ENCODE measurements around the gene C16orf74. TPM values are rescaled to one million over a fixed set of nuclear protein-coding genes. Genes with fewer than 3 reads are reported as not detected.

The C16orf74 gene
- total and polyA plus RNA-seq, 2 donors (not counting 1 experiment from before 2014, with no cell fraction given), result 73.0 to 83.3 TPM

DNA sequence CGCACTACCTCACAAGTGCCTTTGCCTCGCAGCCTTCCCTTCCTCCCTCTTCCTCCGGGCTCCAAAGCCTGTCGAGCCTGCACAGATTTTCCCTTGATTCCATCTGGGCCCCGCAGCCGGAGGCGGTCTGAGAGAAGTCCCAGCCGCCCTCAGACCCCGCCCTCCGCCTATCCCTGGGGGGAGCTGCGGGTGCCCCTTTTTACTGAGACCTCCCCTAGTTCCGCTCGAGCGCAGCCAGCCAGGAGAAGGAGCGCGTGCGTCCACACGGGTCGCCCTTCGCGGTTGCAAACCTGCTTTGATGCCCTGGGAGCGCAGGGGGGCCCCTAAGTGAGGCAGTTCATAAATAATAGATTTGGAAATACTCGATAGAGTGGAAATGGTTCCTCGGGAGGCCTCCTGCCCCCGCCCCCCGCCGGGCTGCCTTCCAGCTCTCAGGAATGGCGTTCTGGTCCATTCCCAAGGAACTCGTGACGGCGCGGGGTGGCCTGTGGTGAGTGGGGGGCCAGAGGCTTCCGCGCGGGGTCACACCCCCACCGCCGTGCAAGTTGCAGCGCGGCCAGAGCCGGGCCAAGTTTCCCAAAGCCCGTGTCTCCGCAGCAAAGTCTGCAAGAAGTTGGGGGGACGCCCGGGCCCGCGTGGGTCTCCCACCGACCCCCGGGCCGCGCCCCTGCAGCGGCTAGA, 610 bp downstream of the C16orf74 start:
- Histone ChIP-seq H3K9ac (ENCODE audit: low read length) (peak overlapping the region; percentile 78), H3K4me2 (replicated peaks; ENCODE audit: low read depth, low read length, poor library complexity, severe bottlenecking) (peak overlapping the region; percentile 92), H3K9me3 (ENCODE audit: control extremely low read depth in 1 of 3, control insufficient read depth in 2 of 3, insufficient read depth in 1 of 3, low read length in 2 of 3) (no peaks in the 10 kb centered on the region), H4K20me1 (ENCODE audit: control insufficient read depth, insufficient read depth, low read length, poor library complexity, severe bottlenecking) (peaks cover 28% of the 10 kb centered on the region), H3K27ac (ENCODE audit: low read length in 2 of 2) (peak overlapping the region; percentile 58 to 68), H3K79me2 (ENCODE audit: control insufficient read depth, insufficient read depth, low read length) (peaks cover 37% of the 10 kb centered on the region), H2AFZ (ENCODE audit: insufficient read depth, low read depth, low read length, poor library complexity, severe bottlenecking) (peak overlapping the region; percentile 60), H3K27me3 (replicated peaks in 1 of 4; ENCODE audit: control extremely low read depth in 1 of 4, control insufficient read depth in 3 of 4, insufficient read depth in 4 of 4, low read length in 3 of 4) (no peaks in the 10 kb centered on the region), H3K36me3 (replicated peaks in 1 of 2; ENCODE audit: control extremely low read depth in 1 of 2, control insufficient read depth in 1 of 2, extremely low read depth in 1 of 2, insufficient read depth in 2 of 2, low read length in 1 of 2) (peaks cover 0 to 9% of the 10 kb centered on the region in 2 experiments), H3K4me1 (ENCODE audit: control insufficient read depth in 2 of 2, insufficient read depth in 2 of 2, low read length in 2 of 2) (peaks cover 72 to 89% of the 10 kb centered on the region in 2 donors), H3K4me3 (ENCODE audit: control extremely low read depth in 1 of 5, extremely low read depth in 1 of 5, insufficient read depth in 1 of 5, low read depth in 2 of 5, low read length in 4 of 5) (peak overlapping the region; percentile 16 to 81 (median 76))
- ChIA-PET POLR2A (interaction anchor here (0.5 to 3.6 kb wide), 6 partner anchors 10 to 59 kb away, joined by 3 to 22 read pairs (median 4); no protein-coding TSS in a partner anchor), CTCF (interaction anchor here (1.1 to 3.4 kb wide), 8 partner anchors 9 to 50 kb away, joined by 3 to 12 read pairs (median 5); no protein-coding TSS in a partner anchor)
- Mint-ChIP-seq H3K9me3 (ENCODE audit: insufficient read depth) (no peaks in the 10 kb centered on the region), H3K4me3 (peak overlapping the region; percentile 97), H3K27me3 (no peaks in the 10 kb centered on the region), H3K27ac (peak overlapping the region; percentile 96), H3K4me1 (peaks cover 72% of the 10 kb centered on the region)
- WGBS (ENCODE audit: insufficient coverage), result 1% methylated on average over 51 of the region's 51 CpGs
- ATAC-seq (ENCODE audit: low read depth) (peak; percentile 46), DNase-seq (peak; percentile 74)
- TF ChIP-seq, protein P1, sequence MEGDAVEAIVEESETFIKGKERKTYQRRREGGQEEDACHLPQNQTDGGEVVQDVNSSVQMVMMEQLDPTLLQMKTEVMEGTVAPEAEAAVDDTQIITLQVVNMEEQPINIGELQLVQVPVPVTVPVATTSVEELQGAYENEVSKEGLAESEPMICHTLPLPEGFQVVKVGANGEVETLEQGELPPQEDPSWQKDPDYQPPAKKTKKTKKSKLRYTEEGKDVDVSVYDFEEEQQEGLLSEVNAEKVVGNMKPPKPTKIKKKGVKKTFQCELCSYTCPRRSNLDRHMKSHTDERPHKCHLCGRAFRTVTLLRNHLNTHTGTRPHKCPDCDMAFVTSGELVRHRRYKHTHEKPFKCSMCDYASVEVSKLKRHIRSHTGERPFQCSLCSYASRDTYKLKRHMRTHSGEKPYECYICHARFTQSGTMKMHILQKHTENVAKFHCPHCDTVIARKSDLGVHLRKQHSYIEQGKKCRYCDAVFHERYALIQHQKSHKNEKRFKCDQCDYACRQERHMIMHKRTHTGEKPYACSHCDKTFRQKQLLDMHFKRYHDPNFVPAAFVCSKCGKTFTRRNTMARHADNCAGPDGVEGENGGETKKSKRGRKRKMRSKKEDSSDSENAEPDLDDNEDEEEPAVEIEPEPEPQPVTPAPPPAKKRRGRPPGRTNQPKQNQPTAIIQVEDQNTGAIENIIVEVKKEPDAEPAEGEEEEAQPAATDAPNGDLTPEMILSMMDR (IDR thresholded peaks at IDR 0.05), result no peak
- no peak for TF ChIP-seq EZH2 (IDR thresholded peaks at IDR 0.05; ENCODE audit: borderline replicate concordance, insufficient read depth, low read depth, low read length, poor library complexity, severe bottlenecking)
- intact Hi-C loops (cut with micrococcal nuclease), result loop anchor here (1.0 to 2.0 kb wide), 3 partner anchors 9 to 137 kb away; partner anchors contain the start of genes COX4I1, EMC8 and GSE1

DNA sequence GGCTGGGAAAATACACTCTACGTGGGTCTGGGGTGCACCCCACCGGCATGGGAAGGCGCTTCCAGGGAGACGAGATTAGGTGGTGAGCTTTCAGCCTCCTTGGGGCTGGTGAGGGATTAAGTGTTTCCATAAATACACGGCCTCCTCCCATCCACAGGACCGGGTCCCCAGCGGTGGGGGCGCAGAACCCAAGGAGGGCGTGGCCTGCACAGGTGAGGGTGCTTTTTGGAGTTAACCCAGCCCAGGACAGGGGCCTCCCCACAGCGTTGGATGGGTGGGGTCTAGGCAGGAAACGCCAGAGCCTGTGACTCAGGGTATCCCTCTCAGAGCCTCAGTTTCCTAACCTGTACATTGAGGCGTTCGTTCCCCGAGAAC, 1.1 kb downstream of the C16orf74 start:
- ATAC-seq (ENCODE audit: low read depth) (no peak), DNase-seq (no peak)
- Histone ChIP-seq H3K79me2 (ENCODE audit: control insufficient read depth, insufficient read depth, low read length) (peaks cover 40% of the 10 kb centered on the region), H4K20me1 (ENCODE audit: control insufficient read depth, insufficient read depth, low read length, poor library complexity, severe bottlenecking) (peaks cover 28% of the 10 kb centered on the region), H2AFZ (ENCODE audit: insufficient read depth, low read depth, low read length, poor library complexity, severe bottlenecking) (peak overlapping the region; percentile 60), H3K27ac (ENCODE audit: low read length in 2 of 2) (peak overlapping the region in 1 of 2 donors; percentile 58), H3K4me1 (ENCODE audit: control insufficient read depth in 2 of 2, insufficient read depth in 2 of 2, low read length in 2 of 2) (peaks cover 67 to 86% of the 10 kb centered on the region in 2 donors), H3K4me3 (ENCODE audit: control extremely low read depth in 1 of 5, extremely low read depth in 1 of 5, insufficient read depth in 1 of 5, low read depth in 2 of 5, low read length in 4 of 5) (peak overlapping the region; percentile 16 to 81 (median 76)), H3K4me2 (replicated peaks; ENCODE audit: low read depth, low read length, poor library complexity, severe bottlenecking) (peak overlapping the region; percentile 92), H3K36me3 (replicated peaks in 1 of 2; ENCODE audit: control extremely low read depth in 1 of 2, control insufficient read depth in 1 of 2, extremely low read depth in 1 of 2, insufficient read depth in 2 of 2, low read length in 1 of 2) (peaks cover 0 to 9% of the 10 kb centered on the region in 2 experiments), H3K9ac (ENCODE audit: low read length) (peak overlapping the region; percentile 78), H3K27me3 (replicated peaks in 1 of 4; ENCODE audit: control extremely low read depth in 1 of 4, control insufficient read depth in 3 of 4, insufficient read depth in 4 of 4, low read length in 3 of 4) (no peaks in the 10 kb centered on the region), H3K9me3 (ENCODE audit: control extremely low read depth in 1 of 3, control insufficient read depth in 2 of 3, insufficient read depth in 1 of 3, low read length in 2 of 3) (no peaks in the 10 kb centered on the region)
- intact Hi-C loops (cut with micrococcal nuclease), result loop anchor here (1.0 to 2.0 kb wide), 3 partner anchors 10 to 137 kb away; partner anchors contain the start of genes COX4I1, EMC8 and GSE1
- WGBS (ENCODE audit: insufficient coverage), result 2% methylated on average over 5 of the region's 14 CpGs
- Mint-ChIP-seq H3K27me3 (no peaks in the 10 kb centered on the region), H3K27ac (peak overlapping the region; percentile 96), H3K4me1 (peaks cover 71% of the 10 kb centered on the region), H3K9me3 (ENCODE audit: insufficient read depth) (no peaks in the 10 kb centered on the region), H3K4me3 (peak overlapping the region; percentile 97)
- ChIA-PET POLR2A (interaction anchor here (0.6 to 3.6 kb wide), 5 partner anchors 11 to 58 kb away, joined by 3 to 22 read pairs (median 5); no protein-coding TSS in a partner anchor), CTCF (interaction anchor here (1.0 to 3.4 kb wide), 9 partner anchors 10 to 76 kb away, joined by 3 to 12 read pairs (median 5); no protein-coding TSS in a partner anchor)
- TF ChIP-seq, protein P1 (IDR thresholded peaks at IDR 0.05), result no peak
- no peak for TF ChIP-seq EZH2 (IDR thresholded peaks at IDR 0.05; ENCODE audit: borderline replicate concordance, insufficient read depth, low read depth, low read length, poor library complexity, severe bottlenecking)

Data from B cell (primary cell).